Neural progenitor cell (in vitro differentiated cells): ENCODE measurements around the gene SWAP70.

Experiments used
- EZH2 ChIP-seq: fragments of 200-600 bp; sonication (generic); IDR thresholded peaks from 2 replicates; pipeline ENCODE4 v1.6.1; 2017; ENCODE audit warnings: antibody characterized with exemption, mild to moderate bottlenecking, moderate library complexity
- EZH2phosphoT487 ChIP-seq: fragments of 200-600 bp; sonication (generic); IDR thresholded peaks from 2 replicates; pipeline ENCODE4 v1.6.1; 2017; ENCODE audit warnings: antibody characterized with exemption
- TF ChIP-seq, protein P1 (sequence below): fragments of 200-600 bp; sonication (generic); IDR thresholded peaks from 2 replicates; pipeline ENCODE4 v1.5.1; 2017; ENCODE audit warnings: antibody characterized with exemption, mild to moderate bottlenecking

DNA sequence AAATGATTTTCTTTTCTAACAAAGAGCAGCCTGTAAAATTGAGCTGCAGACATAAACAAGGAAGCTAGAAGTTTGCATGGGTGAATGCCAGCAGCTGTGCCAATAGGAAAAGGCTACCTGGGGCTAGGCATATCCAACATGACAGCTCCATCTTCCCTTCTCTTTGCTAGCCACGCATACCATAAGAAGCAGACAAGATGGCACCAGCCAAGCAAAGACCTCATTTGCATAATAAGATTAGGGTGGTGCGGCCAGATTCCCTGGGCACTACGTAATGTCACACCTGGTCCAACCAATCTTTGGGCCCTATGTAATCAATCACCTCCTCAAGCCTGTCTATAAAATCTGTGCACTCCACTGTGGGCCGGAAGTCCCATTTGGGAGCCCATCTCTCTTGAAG lies 108.3 kb downstream of the SWAP70 start:
- TF ChIP-seq, protein P1, sequence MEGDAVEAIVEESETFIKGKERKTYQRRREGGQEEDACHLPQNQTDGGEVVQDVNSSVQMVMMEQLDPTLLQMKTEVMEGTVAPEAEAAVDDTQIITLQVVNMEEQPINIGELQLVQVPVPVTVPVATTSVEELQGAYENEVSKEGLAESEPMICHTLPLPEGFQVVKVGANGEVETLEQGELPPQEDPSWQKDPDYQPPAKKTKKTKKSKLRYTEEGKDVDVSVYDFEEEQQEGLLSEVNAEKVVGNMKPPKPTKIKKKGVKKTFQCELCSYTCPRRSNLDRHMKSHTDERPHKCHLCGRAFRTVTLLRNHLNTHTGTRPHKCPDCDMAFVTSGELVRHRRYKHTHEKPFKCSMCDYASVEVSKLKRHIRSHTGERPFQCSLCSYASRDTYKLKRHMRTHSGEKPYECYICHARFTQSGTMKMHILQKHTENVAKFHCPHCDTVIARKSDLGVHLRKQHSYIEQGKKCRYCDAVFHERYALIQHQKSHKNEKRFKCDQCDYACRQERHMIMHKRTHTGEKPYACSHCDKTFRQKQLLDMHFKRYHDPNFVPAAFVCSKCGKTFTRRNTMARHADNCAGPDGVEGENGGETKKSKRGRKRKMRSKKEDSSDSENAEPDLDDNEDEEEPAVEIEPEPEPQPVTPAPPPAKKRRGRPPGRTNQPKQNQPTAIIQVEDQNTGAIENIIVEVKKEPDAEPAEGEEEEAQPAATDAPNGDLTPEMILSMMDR, result no peak
- no peak for TF ChIP-seq EZH2
- no peak for TF ChIP-seq EZH2phosphoT487
